Right lobe of liver (tissue), 4 donors: ENCODE results near the gene RRAGB.

ENCODE experiments used
- CTCF ChIP-seq, 4 donors: fragments of 200-600 bp in 3 of 4; fragments of 450-650 bp in 1 of 4; IDR thresholded peaks; one replicate each; pipeline versions ENCODE4 v1.5.1 to v1.8.0; 2016 to 2022; ENCODE audit warnings: antibody characterized with exemption in 4 of 4, mild to moderate bottlenecking in 2 of 4
- POLR2A ChIP-seq: fragments of 450-650 bp; IDR thresholded peaks from one replicate; pipeline ENCODE4 v1.6.1; 2017; ENCODE audit warnings: antibody characterized with exemption, mild to moderate bottlenecking
- donor health status: DM: no; HTN: no; CAD: no.
- donor health status: DM: no; HTN: no; CAD: no.
- donor health status: DM: no; HTN: yes; CAD: no.

DNA sequence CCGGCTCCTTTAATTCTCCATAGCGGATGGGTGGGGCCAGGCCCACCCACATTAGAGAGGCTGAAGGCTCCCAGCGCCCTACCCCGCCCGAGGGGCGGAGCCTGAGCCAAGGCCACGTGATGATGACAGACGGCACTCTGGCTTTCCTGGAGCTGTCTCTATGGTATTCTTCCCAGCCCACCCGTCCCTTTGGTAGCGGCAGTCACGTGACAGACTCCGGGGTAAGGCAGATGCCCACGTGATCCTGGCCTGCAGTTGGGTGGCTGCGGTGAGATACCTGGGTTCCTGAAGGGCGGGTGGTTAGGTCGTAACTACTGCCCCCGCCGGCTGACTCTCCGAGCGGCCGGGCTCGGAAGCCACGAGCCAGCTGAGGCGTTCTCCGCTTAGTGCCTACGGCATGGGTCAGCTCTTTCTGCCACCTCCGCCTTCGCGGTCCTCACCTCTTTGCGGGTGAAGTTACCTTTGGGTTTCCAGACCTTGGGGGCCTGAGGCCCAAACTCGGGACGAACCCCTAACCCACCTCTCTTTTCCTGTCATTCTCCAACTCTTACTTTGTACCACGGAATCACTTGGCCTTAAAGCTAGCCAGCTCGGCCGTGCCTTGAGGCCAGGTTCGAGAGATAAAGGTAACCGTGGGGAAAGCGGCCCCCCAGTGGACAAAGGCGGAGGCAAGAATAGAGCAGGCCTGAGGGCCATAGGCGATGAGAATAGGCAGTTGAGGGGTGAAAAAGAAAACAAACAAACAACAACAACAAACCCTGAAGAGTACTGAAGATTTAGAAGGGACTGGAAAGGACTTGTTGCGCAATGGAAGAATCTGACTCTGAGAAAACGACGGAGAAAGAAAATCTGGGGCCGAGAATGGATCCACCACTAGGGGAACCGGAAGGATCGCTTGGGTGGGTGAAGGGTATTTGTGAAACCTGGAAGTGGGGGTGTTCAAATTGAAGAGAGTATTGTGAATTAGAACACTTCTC is at the start of gene RRAGB:
- TF ChIP-seq CTCF (IDR thresholded peaks at IDR 0.05) (peak; percentile 38 to 48 (median 45)), POLR2A (peak; percentile 17)
